ENCODE data around the gene BHLHA15.

BHLHA15 gene

DNA sequence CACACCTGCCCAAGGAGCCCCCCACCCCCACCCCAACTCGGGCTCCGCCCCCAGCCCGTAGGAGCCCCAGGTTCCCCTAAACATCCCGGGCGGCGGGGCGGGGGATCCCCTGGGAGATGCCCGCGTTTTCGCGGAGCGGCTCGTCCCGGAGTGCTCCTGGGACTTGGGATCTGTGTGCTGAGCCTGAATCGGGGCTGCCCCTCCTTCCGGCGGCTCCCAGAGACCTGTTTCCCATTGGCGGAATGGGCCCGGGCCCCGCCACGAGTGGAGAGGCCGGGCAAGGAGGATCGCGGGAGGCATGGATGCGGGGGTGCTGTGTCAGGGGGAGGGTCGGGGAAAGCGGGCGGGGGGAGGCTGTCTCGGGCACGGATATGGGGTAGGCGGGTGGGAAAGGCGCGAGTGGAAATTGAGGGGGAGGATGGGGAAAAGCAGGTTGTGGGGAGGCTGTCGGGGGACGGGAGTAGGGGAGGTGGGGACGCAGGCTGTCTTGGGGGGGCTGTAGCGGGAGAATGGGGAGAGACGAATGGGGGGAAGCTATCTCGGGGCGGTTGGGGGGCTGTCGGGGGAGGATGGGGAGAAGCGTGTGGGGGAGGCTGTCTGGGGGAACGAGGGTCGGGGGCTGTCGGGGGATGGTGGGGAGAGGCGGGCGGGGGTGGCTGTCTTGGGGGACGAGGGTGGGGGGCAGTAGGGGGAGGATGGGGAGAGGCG lies 572 bp upstream of the BHLHA15 start:
- Histone ChIP-seq H3K4ac (ENCODE audit: low read depth, low read length) (no peak overlapping the region), H3K18ac (ENCODE audit: low read length) (no peak overlapping the region), H3K36me3 (ENCODE audit: control insufficient read depth in 1 of 2, insufficient read depth in 2 of 2, low read length in 2 of 2) (peaks cover 7% of the 10 kb centered on the region in 2 experiments), H3K79me1 (ENCODE audit: low read length) (no peaks in the 10 kb centered on the region), H4K12ac (ENCODE audit: low read depth, low read length) (no peak overlapping the region), H2BK120ac (ENCODE audit: insufficient read depth, low read length, poor library complexity) (no peak overlapping the region), H4K8ac (ENCODE audit: low read depth, low read length) (no peak overlapping the region), H2AK5ac (ENCODE audit: low read length) (no peak overlapping the region), H3K9ac (ENCODE audit: low read length) (no peak overlapping the region), H3K4me3 (ENCODE audit: low read depth, low read length) (peak overlapping the region; percentile 58), H3K23ac (ENCODE audit: low read length) (no peak overlapping the region), H2BK5ac (ENCODE audit: low read depth, low read length, poor library complexity) (no peak overlapping the region), H3K79me2 (ENCODE audit: control insufficient read depth, insufficient read depth, low read length, poor library complexity) (no peaks in the 10 kb centered on the region), H4K91ac (ENCODE audit: low read depth, low read length) (no peak overlapping the region), H2BK12ac (ENCODE audit: low read length) (no peak overlapping the region), H3K27me3 (ENCODE audit: insufficient read depth, low read length) (no peaks in the 10 kb centered on the region), H3K9me3 (ENCODE audit: insufficient read depth, low read depth, low read length) (peaks cover 2% of the 10 kb centered on the region), H2AFZ (ENCODE audit: insufficient read depth, low read length, poor library complexity) (no peak overlapping the region), H3K27ac (ENCODE audit: low read depth, low read length) (no peak overlapping the region), H3K14ac (ENCODE audit: low read length) (no peak overlapping the region), H3K4me2 (ENCODE audit: low read length) (peak overlapping the region; percentile 73), H3K4me1 (ENCODE audit: control insufficient read depth in 1 of 2, insufficient read depth in 2 of 2, low read length in 2 of 2) (peaks cover 7 to 8% of the 10 kb centered on the region in 2 experiments)
- peak in 1 of 2 donors; percentile 45 for DNase-seq
- WGBS (ENCODE audit: extremely low coverage, insufficient coverage, insufficient read length), result no CpG with 5 or more reads among the region's 49 CpGs

DNA sequence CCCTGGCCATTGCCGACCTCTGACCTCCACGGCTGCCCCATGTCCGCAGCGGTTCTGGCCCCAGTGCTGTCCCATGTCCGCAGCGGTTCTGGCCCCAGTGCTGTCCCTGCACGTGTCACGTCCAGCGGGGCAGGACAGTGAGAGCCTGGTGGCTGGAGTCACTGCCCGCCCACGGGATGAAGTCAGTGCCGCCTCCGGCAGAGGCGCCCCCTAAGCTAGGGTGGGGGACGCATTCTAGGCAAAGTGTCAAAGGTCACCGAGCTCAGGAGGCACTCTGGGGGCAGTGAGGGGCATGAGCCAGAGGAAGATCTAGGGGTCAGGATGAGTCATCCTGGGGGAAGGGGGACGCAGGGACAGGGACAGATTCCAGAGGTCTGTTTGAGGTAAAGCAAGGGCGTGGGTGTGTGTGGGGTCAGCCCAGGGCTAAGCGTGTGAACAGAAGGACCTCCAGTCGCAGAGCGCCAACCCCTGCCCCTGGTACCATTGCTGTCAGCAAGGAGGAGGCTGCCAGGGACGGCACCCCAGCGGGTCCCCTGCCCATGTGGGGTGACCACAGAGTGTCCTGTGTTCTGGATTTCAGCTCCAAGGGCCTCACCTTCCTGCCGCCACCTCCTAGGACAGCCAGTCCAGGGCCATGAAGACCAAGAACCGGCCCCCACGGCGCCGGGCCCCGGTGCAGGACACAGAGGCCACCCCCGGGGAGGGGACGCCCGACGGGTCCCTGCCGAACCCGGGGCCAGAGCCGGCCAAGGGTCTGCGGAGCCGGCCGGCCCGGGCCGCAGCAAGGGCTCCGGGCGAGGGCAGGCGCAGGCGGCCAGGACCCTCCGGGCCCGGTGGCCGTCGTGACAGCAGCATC lies 665 bp downstream of the BHLHA15 start:
- peaks cover 7 to 8% of the 10 kb centered on the region in 2 experiments for H3K4me1 ChIP-seq (ENCODE audit: control insufficient read depth in 1 of 2, insufficient read depth in 2 of 2, low read length in 2 of 2)
- H2BK12ac ChIP-seq (ENCODE audit: low read length), result no peak overlapping the region
- no peak overlapping the region for H2BK120ac ChIP-seq (ENCODE audit: insufficient read depth, low read length, poor library complexity)
- H2AFZ ChIP-seq (ENCODE audit: insufficient read depth, low read length, poor library complexity), result no peak overlapping the region
- no peak overlapping the region for H4K12ac ChIP-seq (ENCODE audit: low read depth, low read length)
- no peaks in the 10 kb centered on the region for H3K27me3 ChIP-seq (ENCODE audit: insufficient read depth, low read length)
- peak overlapping the region; percentile 56 for H3K4me2 ChIP-seq (ENCODE audit: low read length)
- H3K79me2 ChIP-seq (ENCODE audit: control insufficient read depth, insufficient read depth, low read length, poor library complexity), result no peaks in the 10 kb centered on the region
- no peaks in the 10 kb centered on the region for H3K79me1 ChIP-seq (ENCODE audit: low read length)
- peaks cover 2% of the 10 kb centered on the region for H3K9me3 ChIP-seq (ENCODE audit: insufficient read depth, low read depth, low read length)
- H3K36me3 ChIP-seq (ENCODE audit: control insufficient read depth in 1 of 2, insufficient read depth in 2 of 2, low read length in 2 of 2), result peaks cover 2% of the 10 kb centered on the region in 2 experiments
- H3K23ac ChIP-seq (ENCODE audit: low read length), result no peak overlapping the region
- no peak overlapping the region for H4K8ac ChIP-seq (ENCODE audit: low read depth, low read length)
- H2AK5ac ChIP-seq (ENCODE audit: low read length), result no peak overlapping the region
- H4K91ac ChIP-seq (ENCODE audit: low read depth, low read length), result no peak overlapping the region
- no peak overlapping the region for H3K4me3 ChIP-seq (ENCODE audit: low read depth, low read length)
- H3K4ac ChIP-seq (ENCODE audit: low read depth, low read length), result no peak overlapping the region
- no peak overlapping the region for H3K9ac ChIP-seq (ENCODE audit: low read length)
- DNase-seq, result peak in 1 of 2 donors; percentile 6
- WGBS (ENCODE audit: extremely low coverage, insufficient coverage, insufficient read length), result no CpG with 5 or more reads among the region's 49 CpGs
- peak overlapping the region; percentile 10 for H3K14ac ChIP-seq (ENCODE audit: low read length)
- no peak overlapping the region for H2BK5ac ChIP-seq (ENCODE audit: low read depth, low read length, poor library complexity)
- H3K27ac ChIP-seq (ENCODE audit: low read depth, low read length), result no peak overlapping the region
- H3K18ac ChIP-seq (ENCODE audit: low read length), result no peak overlapping the region

DNA sequence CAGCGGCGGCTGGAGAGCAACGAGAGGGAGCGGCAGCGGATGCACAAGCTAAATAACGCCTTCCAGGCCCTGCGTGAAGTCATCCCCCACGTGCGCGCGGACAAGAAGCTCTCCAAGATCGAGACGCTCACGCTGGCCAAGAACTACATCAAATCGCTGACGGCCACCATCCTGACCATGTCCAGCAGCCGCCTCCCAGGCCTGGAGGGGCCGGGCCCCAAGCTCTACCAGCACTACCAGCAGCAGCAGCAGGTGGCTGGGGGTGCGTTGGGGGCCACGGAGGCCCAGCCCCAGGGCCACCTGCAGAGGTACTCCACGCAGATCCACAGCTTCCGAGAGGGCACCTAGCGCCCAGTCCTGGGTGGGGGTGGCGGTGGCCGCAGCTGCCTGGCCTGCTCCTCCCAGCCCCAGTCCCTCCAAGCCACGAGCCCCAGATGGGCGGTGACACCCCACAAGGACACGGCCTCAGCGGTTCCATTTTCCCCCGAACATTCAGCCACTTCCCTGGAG lies 1.3 kb downstream of the BHLHA15 start:
- H3K4me1 ChIP-seq (ENCODE audit: control insufficient read depth in 1 of 2, insufficient read depth in 2 of 2, low read length in 2 of 2), result peaks cover 7 to 8% of the 10 kb centered on the region in 2 experiments
- no peak overlapping the region for H4K12ac ChIP-seq (ENCODE audit: low read depth, low read length)
- no peak overlapping the region for H2AK5ac ChIP-seq (ENCODE audit: low read length)
- no peak overlapping the region for H2BK12ac ChIP-seq (ENCODE audit: low read length)
- no CpG with 5 or more reads among the region's 30 CpGs for WGBS (ENCODE audit: extremely low coverage, insufficient coverage, insufficient read length)
- peaks cover 0 to 1% of the 10 kb centered on the region in 2 experiments for H3K36me3 ChIP-seq (ENCODE audit: control insufficient read depth in 1 of 2, insufficient read depth in 2 of 2, low read length in 2 of 2)
- peak; percentile 36 to 58 for DNase-seq
- no peak overlapping the region for H3K4me2 ChIP-seq (ENCODE audit: low read length)
- no peak overlapping the region for H3K9ac ChIP-seq (ENCODE audit: low read length)
- no peak overlapping the region for H2AFZ ChIP-seq (ENCODE audit: insufficient read depth, low read length, poor library complexity)
- no peak overlapping the region for H3K14ac ChIP-seq (ENCODE audit: low read length)
- H3K79me1 ChIP-seq (ENCODE audit: low read length), result no peaks in the 10 kb centered on the region
- H3K27ac ChIP-seq (ENCODE audit: low read depth, low read length), result no peak overlapping the region
- H2BK5ac ChIP-seq (ENCODE audit: low read depth, low read length, poor library complexity), result no peak overlapping the region
- no peak overlapping the region for H3K23ac ChIP-seq (ENCODE audit: low read length)
- no peak overlapping the region for H3K18ac ChIP-seq (ENCODE audit: low read length)
- no peak overlapping the region for H4K8ac ChIP-seq (ENCODE audit: low read depth, low read length)
- no peak overlapping the region for H3K4me3 ChIP-seq (ENCODE audit: low read depth, low read length)
- H3K4ac ChIP-seq (ENCODE audit: low read depth, low read length), result no peak overlapping the region
- no peak overlapping the region for H2BK120ac ChIP-seq (ENCODE audit: insufficient read depth, low read length, poor library complexity)
- H3K27me3 ChIP-seq (ENCODE audit: insufficient read depth, low read length), result no peaks in the 10 kb centered on the region
- no peaks in the 10 kb centered on the region for H3K79me2 ChIP-seq (ENCODE audit: control insufficient read depth, insufficient read depth, low read length, poor library complexity)
- H3K9me3 ChIP-seq (ENCODE audit: insufficient read depth, low read depth, low read length), result peaks cover 2% of the 10 kb centered on the region
- no peak overlapping the region for H4K91ac ChIP-seq (ENCODE audit: low read depth, low read length)

DNA sequence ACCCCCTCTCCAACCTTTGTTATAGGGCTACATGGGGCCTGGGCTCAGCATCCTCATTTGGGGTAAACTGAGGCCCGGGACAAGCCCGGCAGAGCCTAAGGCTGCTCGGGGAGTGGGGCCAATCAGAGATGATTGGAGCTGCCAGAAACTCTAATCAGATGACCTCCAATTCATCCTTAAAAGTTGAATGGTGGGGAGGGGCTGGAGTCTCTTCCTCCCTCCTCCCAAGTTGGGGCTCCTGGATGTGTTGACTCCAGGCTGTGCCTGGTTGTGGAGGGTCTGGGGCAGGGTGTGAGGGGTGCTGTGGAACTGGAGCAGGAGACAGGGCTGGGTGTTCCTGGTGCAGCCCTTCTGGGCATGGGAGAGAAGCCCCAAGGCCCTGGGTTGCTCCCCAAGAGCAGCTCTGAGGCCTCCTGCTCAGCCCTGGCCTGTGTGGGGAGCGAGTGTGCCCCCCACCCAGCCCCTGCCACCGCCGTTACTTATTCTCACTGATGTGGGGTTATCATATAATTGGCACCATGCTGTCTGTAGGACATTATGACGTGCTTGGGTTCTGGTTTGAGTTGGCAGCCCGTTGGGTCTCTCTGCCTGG lies 2.2 kb downstream of the BHLHA15 start:
- H3K23ac ChIP-seq (ENCODE audit: low read length), result no peak overlapping the region
- no peak overlapping the region for H3K18ac ChIP-seq (ENCODE audit: low read length)
- H3K14ac ChIP-seq (ENCODE audit: low read length), result no peak overlapping the region
- no peak overlapping the region for H2AK5ac ChIP-seq (ENCODE audit: low read length)
- H2BK120ac ChIP-seq (ENCODE audit: insufficient read depth, low read length, poor library complexity), result no peak overlapping the region
- peaks cover 0 to 3% of the 10 kb centered on the region in 2 experiments for H3K36me3 ChIP-seq (ENCODE audit: control insufficient read depth in 1 of 2, insufficient read depth in 2 of 2, low read length in 2 of 2)
- H3K4me2 ChIP-seq (ENCODE audit: low read length), result no peak overlapping the region
- WGBS (ENCODE audit: extremely low coverage, insufficient coverage, insufficient read length), result no CpG with 5 or more reads among the region's 8 CpGs
- H3K27me3 ChIP-seq (ENCODE audit: insufficient read depth, low read length), result no peaks in the 10 kb centered on the region
- H2AFZ ChIP-seq (ENCODE audit: insufficient read depth, low read length, poor library complexity), result no peak overlapping the region
- H3K9me3 ChIP-seq (ENCODE audit: insufficient read depth, low read depth, low read length), result peaks cover 2% of the 10 kb centered on the region
- no peak overlapping the region for H4K91ac ChIP-seq (ENCODE audit: low read depth, low read length)
- H3K4ac ChIP-seq (ENCODE audit: low read depth, low read length), result no peak overlapping the region
- no peaks in the 10 kb centered on the region for H3K79me1 ChIP-seq (ENCODE audit: low read length)
- no peak overlapping the region for H4K8ac ChIP-seq (ENCODE audit: low read depth, low read length)
- no peak overlapping the region for H2BK12ac ChIP-seq (ENCODE audit: low read length)
- H4K12ac ChIP-seq (ENCODE audit: low read depth, low read length), result no peak overlapping the region
- DNase-seq, result no peak
- no peak overlapping the region for H2BK5ac ChIP-seq (ENCODE audit: low read depth, low read length, poor library complexity)
- H3K4me3 ChIP-seq (ENCODE audit: low read depth, low read length), result no peak overlapping the region
- H3K4me1 ChIP-seq (ENCODE audit: control insufficient read depth in 1 of 2, insufficient read depth in 2 of 2, low read length in 2 of 2), result peaks cover 7 to 8% of the 10 kb centered on the region in 2 experiments
- H3K9ac ChIP-seq (ENCODE audit: low read length), result no peak overlapping the region
- H3K27ac ChIP-seq (ENCODE audit: low read depth, low read length), result no peak overlapping the region
- no peaks in the 10 kb centered on the region for H3K79me2 ChIP-seq (ENCODE audit: control insufficient read depth, insufficient read depth, low read length, poor library complexity)
